ENCODE measurements around the gene EDAR. TPM values are rescaled to one million over a fixed set of nuclear protein-coding genes. Genes with fewer than 3 reads are reported as not detected.

The EDAR gene
- total and polyA plus RNA-seq, 2 of the 4 experiments (the other 2 are of a cell fraction) = not detected

GRCh38 chr2:109016376-109016775, 27.4 kb upstream of the EDAR start:
- in situ Hi-C loops (cut with MboI; ENCODE audit: low sequenced_read_pairs) (no loop called here), dilution Hi-C loops (cut with HindIII; ENCODE audit: low sequenced_read_pairs, unreplicated experiment) (no loop called here), intact Hi-C loops (cut with micrococcal nuclease) (no loop called here)
- 85% methylated on average over 4 of the region's 11 CpGs; no CpG with 5 or more reads in 1 of the 2 experiments for WGBS, 2 experiments (ENCODE audit: extremely low coverage in 2 of 2, insufficient read length in 1 of 2)
- ChIA-PET POLR2A (ENCODE audit: unreplicated experiment) (no interaction called here), CTCF (no interaction called here)
- DNase-seq = no peak
- Histone ChIP-seq H3K4me2 (ENCODE audit: low read depth, low read length) (no peak overlapping the region), H3K9ac (ENCODE audit: low read depth, low read length) (no peak overlapping the region), H3K18ac (ENCODE audit: low read depth, low read length) (no peak overlapping the region), H3K9me1 (ENCODE audit: insufficient read depth, low read length) (no peaks in the 10 kb centered on the region), H4K5ac (ENCODE audit: low read depth, low read length) (no peak overlapping the region), H3K23ac (ENCODE audit: low read depth, low read length) (no peak overlapping the region), H4K20me1 (ENCODE audit: insufficient read depth, low read length) (no peaks in the 10 kb centered on the region), H3K9me3 (ENCODE audit: control insufficient read depth, insufficient read depth, low read length) (no peaks in the 10 kb centered on the region), H4K91ac (ENCODE audit: insufficient read depth, low read depth, low read length) (no peak overlapping the region), H2AFZ (replicated peaks; ENCODE audit: low read length, poor library complexity) (no peak overlapping the region), H2AK5ac (ENCODE audit: low read depth, low read length) (no peak overlapping the region), H3K27ac (ENCODE audit: insufficient read depth, low read length) (no peak overlapping the region), H2BK20ac (ENCODE audit: low read depth, low read length) (no peak overlapping the region), H3K4ac (ENCODE audit: low read depth, low read length) (no peak overlapping the region), H3K56ac (ENCODE audit: extremely low read depth, insufficient read depth, low read length) (no peak overlapping the region), H3K36me3 (ENCODE audit: control insufficient read depth, insufficient read depth, low read length) (no peaks in the 10 kb centered on the region), H3K4me1 (ENCODE audit: control insufficient read depth, insufficient read depth, low read length) (no peaks in the 10 kb centered on the region), H3K27me3 (ENCODE audit: control insufficient read depth, insufficient read depth, low read length) (peaks cover 62% of the 10 kb centered on the region), H4K8ac (ENCODE audit: low read depth in 2 of 2, low read length in 2 of 2) (no peak overlapping the region), H3K14ac (replicated peaks; ENCODE audit: low read depth, low read length) (no peak overlapping the region), H2AK9ac (replicated peaks; ENCODE audit: low read depth, low read length, poor library complexity) (no peak overlapping the region), H3K79me1 (ENCODE audit: low read depth in 1 of 2, low read length in 2 of 2) (no peaks in the 10 kb centered on the region), H2BK120ac (ENCODE audit: low read depth, low read length) (no peak overlapping the region), H3K4me3 (ENCODE audit: insufficient read depth, low read depth, low read length) (no peak overlapping the region), H2BK5ac (ENCODE audit: low read depth, low read length, poor library complexity, severe bottlenecking) (no peak overlapping the region), H2BK15ac (ENCODE audit: low read depth, low read length) (no peak overlapping the region)
- no peak for TF ChIP-seq MAFK (IDR thresholded peaks at IDR 0.05; ENCODE audit: low read depth, low read length)
- TF ChIP-seq USF2 (IDR thresholded peaks at IDR 0.05; ENCODE audit: low read depth, low read length) = no peak
- no peak for TF ChIP-seq BHLHE40 (IDR thresholded peaks at IDR 0.05; ENCODE audit: low read depth, low read length)
- TF ChIP-seq NFE2L2 (IDR thresholded peaks at IDR 0.05; ENCODE audit: low read depth, low read length) = no peak
- no peak for TF ChIP-seq CEBPB (IDR thresholded peaks at IDR 0.05; ENCODE audit: low read depth, low read length)
- no peak for TF ChIP-seq ELK1 (IDR thresholded peaks at IDR 0.05; ENCODE audit: borderline replicate concordance, low read depth, low read length)
- ATAC-seq (ENCODE audit: low read depth) = no peak
- no TSS peak for BruUV-seq (replicated peaks)

Data from IMR-90 (cell line).